NCI-H345 treated with DMSO at 0.1 percent for 48 hours (cell line): ENCODE results near the gene PAPPA.

Experiments
- DNase-seq: peaks from one replicate; lab custom pipeline; 2025; ENCODE audit not compliant: unreplicated experiment; lab: John Stamatoyannopoulos, UW

PAPPA gene

DNA sequence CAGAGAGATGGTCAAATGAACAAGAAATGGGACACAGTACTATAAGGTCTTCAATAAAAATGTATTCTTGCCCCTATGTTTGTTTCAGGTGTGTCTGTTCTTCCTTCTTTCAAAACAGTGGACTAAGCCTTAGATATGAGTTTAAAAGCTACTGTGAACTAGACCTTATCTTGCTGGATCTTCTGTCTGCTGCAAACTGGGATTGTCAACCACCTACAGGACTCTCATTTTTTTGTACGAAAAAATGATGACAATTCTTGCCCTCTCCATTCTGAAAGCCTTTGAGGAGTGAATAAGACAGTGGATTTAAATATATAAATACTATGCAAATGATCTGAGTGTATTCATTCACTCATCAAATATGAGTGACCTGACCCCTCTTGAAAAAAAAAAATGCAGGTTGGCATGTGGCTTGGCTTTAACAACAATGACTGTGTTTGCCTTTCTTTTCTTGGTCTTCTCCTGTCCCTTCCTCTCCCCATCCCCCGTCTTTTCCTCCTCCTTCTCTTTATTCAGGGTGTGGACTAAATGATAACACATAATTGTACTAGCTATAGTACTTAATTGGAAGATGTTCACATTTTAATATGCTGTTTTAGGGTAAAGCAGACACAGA, 298.0 kb downstream of the PAPPA start:
- DNase-seq, result no peak
